GM12892 (cell line): Measurements from ENCODE around the gene BABAM2.

Experiments used
- POLR2A ChIP-seq: IDR thresholded peaks from 2 replicates; pipeline ENCODE4 v1.6.1; 2011; ENCODE audit warnings: low read depth, low read length, control low read depth
- POLR2AphosphoS5 ChIP-seq: IDR thresholded peaks from 2 replicates; pipeline ENCODE4 v1.6.1; 2011; ENCODE audit warnings: low read depth, low read length, control low read depth
- TAF1 ChIP-seq: IDR thresholded peaks from 2 replicates; pipeline ENCODE4 v1.6.1; 2011; ENCODE audit warnings: low read depth, mild to moderate bottlenecking, control low read depth, low read length, borderline replicate concordance

DNA sequence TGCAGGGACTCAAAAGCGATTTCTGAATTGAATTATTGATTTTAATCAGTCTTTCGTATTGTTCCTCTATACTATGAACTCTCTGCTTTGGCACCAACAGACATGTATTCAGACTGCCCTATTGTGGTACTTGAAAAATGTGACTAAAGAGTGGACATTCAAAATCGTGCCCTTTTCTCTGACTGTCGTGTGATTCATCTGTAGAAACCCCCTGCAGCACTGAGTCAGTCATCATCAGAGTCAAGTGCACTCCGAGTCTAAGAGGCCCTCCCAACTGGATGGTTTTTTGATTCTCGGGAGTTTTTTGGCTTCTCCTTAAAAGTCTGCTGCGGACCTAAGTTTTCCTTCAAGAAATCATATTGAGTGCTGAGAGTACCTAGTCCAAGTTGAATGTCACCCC, 405.7 kb downstream of the BABAM2 start:
- TF ChIP-seq POLR2A: no peak
- TF ChIP-seq POLR2AphosphoS5: no peak
- no peak for TF ChIP-seq TAF1
